Measurements from ENCODE around the gene PARD3.

PARD3 gene

GRCh38 chr10:34291466-34292193 is 523.5 kb downstream of the PARD3 start:
- ChIA-PET POLR2A (no interaction called here), CTCF (no interaction called here)
- no peak for DNase-seq (ENCODE audit: extremely low spot score)
- no peak for TF ChIP-seq FOXK2 (IDR thresholded peaks at IDR 0.05)
- TF ChIP-seq FOXM1 (IDR thresholded peaks at IDR 0.05; ENCODE audit: borderline replicate concordance) = no peak
- TF ChIP-seq ELF4 (IDR thresholded peaks at IDR 0.05) = no peak
- no peak for TF ChIP-seq CTBP1 (IDR thresholded peaks at IDR 0.05; ENCODE audit: borderline replicate concordance)
- TF ChIP-seq ARNT (IDR thresholded peaks at IDR 0.05) = no peak
- TF ChIP-seq NFRKB (IDR thresholded peaks at IDR 0.05) = no peak
- TF ChIP-seq FOXA1 (IDR thresholded peaks at IDR 0.05) = no peak
- no peak for TF ChIP-seq HDGF (IDR thresholded peaks at IDR 0.05; ENCODE audit: borderline replicate concordance)
- TF ChIP-seq L3MBTL2 (conservative IDR thresholded peaks at IDR 0.05) = no peak
- TF ChIP-seq TARDBP (IDR thresholded peaks at IDR 0.05) = no peak
- no peak for TF ChIP-seq SP1 (IDR thresholded peaks at IDR 0.05)
- no peak for TF ChIP-seq LEF1 (IDR thresholded peaks at IDR 0.05; ENCODE audit: borderline replicate concordance)
- TF ChIP-seq ZNF384 (IDR thresholded peaks at IDR 0.05) = no peak
- TF ChIP-seq BHLHE40 (IDR thresholded peaks at IDR 0.05; ENCODE audit: borderline replicate concordance) = no peak
- TF ChIP-seq PKNOX1 (IDR thresholded peaks at IDR 0.05) = no peak
- TF ChIP-seq SUZ12 (IDR thresholded peaks at IDR 0.05) = no peak

- no peak for DNase-seq (ENCODE audit: extremely low spot score)
- ChIA-PET CTCF (no interaction called here), POLR2A (no interaction called here)
- TF ChIP-seq ELF4 (IDR thresholded peaks at IDR 0.05) = no peak
- no peak for TF ChIP-seq BHLHE40 (IDR thresholded peaks at IDR 0.05; ENCODE audit: borderline replicate concordance)
- TF ChIP-seq HDGF (IDR thresholded peaks at IDR 0.05; ENCODE audit: borderline replicate concordance) = no peak
- no peak for TF ChIP-seq TARDBP (IDR thresholded peaks at IDR 0.05)
- TF ChIP-seq SUZ12 (IDR thresholded peaks at IDR 0.05) = no peak
- TF ChIP-seq ZNF384 (IDR thresholded peaks at IDR 0.05) = no peak
- TF ChIP-seq LEF1 (IDR thresholded peaks at IDR 0.05; ENCODE audit: borderline replicate concordance) = no peak
- TF ChIP-seq NFRKB (IDR thresholded peaks at IDR 0.05) = no peak
These were observed 524.5 kb downstream of the PARD3 start for GRCh38 chr10:34290412-34291081.

- DNase-seq (ENCODE audit: extremely low spot score) = no peak
- ChIA-PET CTCF (no interaction called here), POLR2A (no interaction called here)
- TF ChIP-seq FOXA1 (IDR thresholded peaks at IDR 0.05) (no peak), ZNF384 (IDR thresholded peaks at IDR 0.05) (no peak), L3MBTL2 (conservative IDR thresholded peaks at IDR 0.05) (no peak), PKNOX1 (IDR thresholded peaks at IDR 0.05) (no peak), SP1 (IDR thresholded peaks at IDR 0.05) (no peak), FOXK2 (IDR thresholded peaks at IDR 0.05) (no peak), SUZ12 (IDR thresholded peaks at IDR 0.05) (no peak), LEF1 (IDR thresholded peaks at IDR 0.05; ENCODE audit: borderline replicate concordance) (no peak), TARDBP (IDR thresholded peaks at IDR 0.05) (no peak), ARNT (IDR thresholded peaks at IDR 0.05) (no peak), CTBP1 (IDR thresholded peaks at IDR 0.05; ENCODE audit: borderline replicate concordance) (no peak)
These were observed 526.5 kb downstream of the PARD3 start for GRCh38 chr10:34288634-34289033.

- POLR2A ChIA-PET = no interaction called here
- CTCF ChIA-PET = no interaction called here
- DNase-seq (ENCODE audit: extremely low spot score) = no peak
- no peak for TF ChIP-seq SP1 (IDR thresholded peaks at IDR 0.05)
- TF ChIP-seq FOXK2 (IDR thresholded peaks at IDR 0.05) = no peak
- TF ChIP-seq ELF4 (IDR thresholded peaks at IDR 0.05) = no peak
- TF ChIP-seq FOXM1 (IDR thresholded peaks at IDR 0.05; ENCODE audit: borderline replicate concordance) = no peak
These were observed 528.9 kb downstream of the PARD3 start for GRCh38 chr10:34286136-34286739.

GRCh38 chr10:34281661-34282582 is 533.2 kb downstream of the PARD3 start:
- CTCF ChIA-PET = no interaction called here
- TF ChIP-seq SP1 (IDR thresholded peaks at IDR 0.05) (no peak), ARNT (IDR thresholded peaks at IDR 0.05) (no peak), ELF4 (IDR thresholded peaks at IDR 0.05) (no peak), PKNOX1 (IDR thresholded peaks at IDR 0.05) (no peak), ZNF384 (IDR thresholded peaks at IDR 0.05) (no peak), FOXA1 (IDR thresholded peaks at IDR 0.05) (no peak), TARDBP (IDR thresholded peaks at IDR 0.05) (no peak), BHLHE40 (IDR thresholded peaks at IDR 0.05; ENCODE audit: borderline replicate concordance) (no peak), NFRKB (IDR thresholded peaks at IDR 0.05) (no peak), L3MBTL2 (conservative IDR thresholded peaks at IDR 0.05) (no peak), CTBP1 (IDR thresholded peaks at IDR 0.05; ENCODE audit: borderline replicate concordance) (no peak), FOXK2 (IDR thresholded peaks at IDR 0.05) (no peak), SUZ12 (IDR thresholded peaks at IDR 0.05) (no peak), FOXM1 (IDR thresholded peaks at IDR 0.05; ENCODE audit: borderline replicate concordance) (no peak), HDGF (IDR thresholded peaks at IDR 0.05; ENCODE audit: borderline replicate concordance) (no peak), LEF1 (IDR thresholded peaks at IDR 0.05; ENCODE audit: borderline replicate concordance) (no peak)
- no peak for DNase-seq (ENCODE audit: extremely low spot score)
- POLR2A ChIA-PET = no interaction called here
